Nephron progenitor cell (in vitro differentiated cells): Measurements from ENCODE around the gene SS18L1.

Source experiments
- DNase-seq: peaks from one replicate; pipeline ENCODE4 v3.0.0; 2021
- H3K27ac Mint-ChIP-seq: 2 replicates; pipeline ENCODE4 v1.8.0; 2021; ENCODE audit warnings: mild to moderate bottlenecking, moderate library complexity, mixed read lengths
- H3K27me3 Mint-ChIP-seq: 2 replicates; pipeline ENCODE4 v1.8.0; 2021; ENCODE audit warnings: mild to moderate bottlenecking, low read depth, mixed read lengths; ENCODE audit not compliant: poor library complexity
- H3K36me3 Mint-ChIP-seq: 2 replicates; pipeline ENCODE4 v1.8.0; 2021; ENCODE audit warnings: low read depth, mixed read lengths
- H3K4me1 Mint-ChIP-seq: 2 replicates; pipeline ENCODE4 v1.8.0; 2021; ENCODE audit warnings: mixed read lengths
- H3K4me3 Mint-ChIP-seq: 2 replicates; pipeline ENCODE4 v1.8.0; 2021; ENCODE audit warnings: mild to moderate bottlenecking, moderate library complexity, mixed read lengths
- H3K9me3 Mint-ChIP-seq: 2 replicates; pipeline ENCODE4 v1.8.0; 2021; ENCODE audit warnings: mild to moderate bottlenecking, moderate library complexity, mixed read lengths
- CTCF ChIP-seq: fragments of 200-600 bp; sonication (generic); IDR thresholded peaks from 2 replicates; pipeline ENCODE4 v1.5.0; 2021; ENCODE audit warnings: antibody characterized with exemption

SS18L1 gene

GRCh38 chr20:62160253-62160652 is 16.7 kb downstream of the SS18L1 start:
- H3K27me3 Mint-ChIP-seq, result no peaks in the 10 kb centered on the region
- DNase-seq, result no peak
- no peak for TF ChIP-seq CTCF
- H3K4me3 Mint-ChIP-seq, result no peak overlapping the region
- H3K4me1 Mint-ChIP-seq, result peaks cover 29% of the 10 kb centered on the region
- H3K36me3 Mint-ChIP-seq, result peaks cover 24% of the 10 kb centered on the region
- no peaks in the 10 kb centered on the region for H3K9me3 Mint-ChIP-seq
- peak overlapping the region; percentile 71 for H3K27ac Mint-ChIP-seq

- Mint-ChIP-seq H3K4me3 (no peak overlapping the region), H3K36me3 (peaks cover 22% of the 10 kb centered on the region), H3K4me1 (peaks cover 22% of the 10 kb centered on the region), H3K27ac (peak overlapping the region; percentile 71), H3K9me3 (no peaks in the 10 kb centered on the region), H3K27me3 (no peaks in the 10 kb centered on the region)
- DNase-seq, result no peak
- no peak for TF ChIP-seq CTCF
These were observed 17.3 kb downstream of the SS18L1 start for GRCh38 chr20:62160876-62161275.

GRCh38 chr20:62161347-62161746 is 17.8 kb downstream of the SS18L1 start:
- no peaks in the 10 kb centered on the region for H3K27me3 Mint-ChIP-seq
- no peaks in the 10 kb centered on the region for H3K9me3 Mint-ChIP-seq
- no peak overlapping the region for H3K27ac Mint-ChIP-seq
- H3K4me3 Mint-ChIP-seq, result no peak overlapping the region
- H3K36me3 Mint-ChIP-seq, result peaks cover 25% of the 10 kb centered on the region
- no peak for DNase-seq
- no peak for TF ChIP-seq CTCF
- peaks cover 18% of the 10 kb centered on the region for H3K4me1 Mint-ChIP-seq

GRCh38 chr20:62162765-62163484 is 19.4 kb downstream of the SS18L1 start:
- peaks cover 28% of the 10 kb centered on the region for H3K36me3 Mint-ChIP-seq
- no peak overlapping the region for H3K27ac Mint-ChIP-seq
- no peak for TF ChIP-seq CTCF
- H3K9me3 Mint-ChIP-seq, result no peaks in the 10 kb centered on the region
- H3K27me3 Mint-ChIP-seq, result no peaks in the 10 kb centered on the region
- H3K4me1 Mint-ChIP-seq, result peaks cover 10% of the 10 kb centered on the region
- H3K4me3 Mint-ChIP-seq, result no peak overlapping the region
- no peak for DNase-seq

GRCh38 chr20:62163485-62163865 is 19.9 kb downstream of the SS18L1 start:
- no peak overlapping the region for H3K27ac Mint-ChIP-seq
- no peaks in the 10 kb centered on the region for H3K27me3 Mint-ChIP-seq
- H3K36me3 Mint-ChIP-seq, result peaks cover 33% of the 10 kb centered on the region
- peaks cover 9% of the 10 kb centered on the region for H3K4me1 Mint-ChIP-seq
- H3K4me3 Mint-ChIP-seq, result no peak overlapping the region
- no peak for DNase-seq
- no peak for TF ChIP-seq CTCF
- H3K9me3 Mint-ChIP-seq, result no peaks in the 10 kb centered on the region
